IMR-90 (cell line): Measurements from ENCODE around the gene DUSP10. TPM values are rescaled to one million over a fixed set of nuclear protein-coding genes. Genes with fewer than 3 reads are reported as not detected.
A peak's percentile ranks its signal among the peaks of the same experiment; 100 is the strongest.

Experiments
- ATAC-seq: fragments of 200-7000 bp; cut with Tn5 transposase; 2 replicates; pipeline ENCODE4 v1.9.1; 2020; ENCODE audit warnings: low read depth, mild to moderate bottlenecking, moderate library complexity
- BruUV-seq: library from RNA; stranded (reverse); fragments of 400-500 nt; replicated peaks from 2 replicates; lab custom pipeline; 2021; lab: Mats Ljungman, UMichigan
- CTCF ChIA-PET: fragments of 300-600 bp; formaldehyde crosslinking; extraction: SDS; loops from one replicate; lab custom pipeline; 2021; ENCODE audit warnings: antibody characterized with exemption; lab: Yijun Ruan, JAX
- POLR2A ChIA-PET: fragments of 300-600 bp; sonication (Branson Sonifier 250); formaldehyde crosslinking; loops from one replicate; lab custom pipeline; 2022; ENCODE audit warnings: antibody characterized with exemption; ENCODE audit not compliant: unreplicated experiment; lab: Charles Lee
- DNase-seq: peaks from one replicate; pipeline ENCODE4 v3.0.0; 2013
- H2AFZ ChIP-seq: replicated peaks from 2 replicates; pipeline ENCODE3; 2013; ENCODE audit warnings: low read length, mild to moderate bottlenecking; ENCODE audit not compliant: poor library complexity
- H2AK5ac ChIP-seq: 2 replicates; pipeline ENCODE4 v1.6.1; 2013; ENCODE audit warnings: low read depth, low read length, inconsistent platforms
- H2AK9ac ChIP-seq: replicated peaks from 2 replicates; pipeline ENCODE3; 2013; ENCODE audit warnings: mild to moderate bottlenecking, low read depth, low read length, moderate library complexity; ENCODE audit not compliant: poor library complexity
- H2BK120ac ChIP-seq: 2 replicates; pipeline ENCODE4 v1.6.1; 2013; ENCODE audit warnings: low read depth, low read length, inconsistent platforms
- H2BK15ac ChIP-seq: 3 replicates; pipeline ENCODE4 v1.6.1; 2013; ENCODE audit warnings: low read depth, low read length, inconsistent platforms
- H2BK20ac ChIP-seq: 2 replicates; pipeline ENCODE4 v1.6.1; 2013; ENCODE audit warnings: low read depth, mild to moderate bottlenecking, inconsistent platforms, low read length, moderate library complexity
- H2BK5ac ChIP-seq: 2 replicates; pipeline ENCODE4 v1.6.1; 2013; ENCODE audit warnings: mild to moderate bottlenecking, low read depth, low read length, inconsistent platforms; ENCODE audit not compliant: poor library complexity, severe bottlenecking
- H3K14ac ChIP-seq: replicated peaks from 2 replicates; pipeline ENCODE4 v1.6.1; 2013; ENCODE audit warnings: low read depth, low read length, inconsistent platforms
- H3K18ac ChIP-seq: 2 replicates; pipeline ENCODE4 v1.6.1; 2013; ENCODE audit warnings: low read depth, low read length, control low read depth
- H3K23ac ChIP-seq: 2 replicates; pipeline ENCODE4 v1.6.1; 2013; ENCODE audit warnings: low read depth, low read length, inconsistent platforms
- H3K27ac ChIP-seq: 2 replicates; pipeline ENCODE4 v1.5.1; 2013; ENCODE audit warnings: mild to moderate bottlenecking, control low read depth, low read length; ENCODE audit not compliant: insufficient read depth
- H3K27me3 ChIP-seq: 2 replicates; pipeline ENCODE4 v1.6.1; 2013; ENCODE audit warnings: low read length; ENCODE audit not compliant: control insufficient read depth, insufficient read depth
- H3K36me3 ChIP-seq: 2 replicates; pipeline ENCODE4 v1.6.1; 2013; ENCODE audit warnings: low read length, mixed read lengths; ENCODE audit not compliant: control insufficient read depth, insufficient read depth
- H3K4ac ChIP-seq: 2 replicates; pipeline ENCODE4 v1.6.1; 2013; ENCODE audit warnings: low read depth, low read length, inconsistent platforms
- H3K4me1 ChIP-seq: 2 replicates; pipeline ENCODE4 v1.6.1; 2013; ENCODE audit warnings: low read length, mixed read lengths; ENCODE audit not compliant: control insufficient read depth, insufficient read depth
- H3K4me2 ChIP-seq: 2 replicates; pipeline ENCODE4 v1.6.1; 2013; ENCODE audit warnings: low read depth, mild to moderate bottlenecking, control low read depth, low read length, moderate library complexity
- H3K4me3 ChIP-seq: 2 replicates; pipeline ENCODE4 v1.5.1; 2013; ENCODE audit warnings: low read depth, mild to moderate bottlenecking, control low read depth, low read length, moderate library complexity; ENCODE audit not compliant: insufficient read depth
- H3K56ac ChIP-seq: 2 replicates; pipeline ENCODE4 v1.6.1; 2013; ENCODE audit warnings: low read length, inconsistent platforms; ENCODE audit not compliant: insufficient read depth; ENCODE audit errors: extremely low read depth
- H3K79me1 ChIP-seq, 2 experiments: 2 replicates each; pipeline ENCODE4 v1.6.1; 2013; ENCODE audit warnings: low read length in 2 of 2, inconsistent platforms in 1 of 2, low read depth in 1 of 2
- H3K9ac ChIP-seq: 2 replicates; pipeline ENCODE4 v1.6.1; 2013; ENCODE audit warnings: low read depth, low read length, control low read depth
- H3K9me1 ChIP-seq: 2 replicates; pipeline ENCODE4 v1.6.1; 2013; ENCODE audit warnings: low read length, inconsistent platforms; ENCODE audit not compliant: insufficient read depth
- H3K9me3 ChIP-seq: 2 replicates; pipeline ENCODE4 v1.6.1; 2013; ENCODE audit warnings: low read length; ENCODE audit not compliant: control insufficient read depth, insufficient read depth
- H4K20me1 ChIP-seq: 2 replicates; pipeline ENCODE4 v1.6.1; 2013; ENCODE audit warnings: low read length, inconsistent platforms; ENCODE audit not compliant: insufficient read depth
- H4K5ac ChIP-seq: 2 replicates; pipeline ENCODE4 v1.6.1; 2013; ENCODE audit warnings: mild to moderate bottlenecking, low read depth, low read length, control low read depth
- H4K8ac ChIP-seq, 2 experiments: 2 replicates each; pipeline ENCODE4 v1.6.1; 2013; ENCODE audit warnings: low read depth in 2 of 2, low read length in 2 of 2, control low read depth in 1 of 2, inconsistent platforms in 1 of 2
- H4K91ac ChIP-seq: 2 replicates; pipeline ENCODE4 v1.6.1; 2013; ENCODE audit warnings: low read depth, low read length, inconsistent platforms; ENCODE audit not compliant: insufficient read depth
- CTCF ChIP-seq: conservative IDR thresholded peaks from 2 replicates; pipeline ENCODE4 v1.5.1; 2012; ENCODE audit warnings: mild to moderate bottlenecking, low read depth, low read length, improper control_type of control experiment
- MXI1 ChIP-seq: IDR thresholded peaks from 2 replicates; pipeline ENCODE4 v1.6.1; 2012; ENCODE audit warnings: low read depth, mild to moderate bottlenecking, low read length, moderate library complexity, borderline replicate concordance
- RAD21 ChIP-seq: IDR thresholded peaks from 2 replicates; pipeline ENCODE4 v1.6.1; 2012; ENCODE audit warnings: low read length, improper control_type of control experiment
- WGBS, 2 experiments: methylation state at CpG; one replicate each; pipeline versions ENCODE4 v1.1.5 to v1.1.7; 2013; ENCODE audit warnings: missing lambda C conversion rate in 2 of 2; ENCODE audit not compliant: insufficient read length in 1 of 2; ENCODE audit errors: extremely low coverage in 2 of 2; 5-methylcytosine and 5-hydroxymethylcytosine counted together
- dilution Hi-C: fragments of 300-500 bp; cut with HindIII; formaldehyde crosslinking; loops from one replicate; pipeline ENCODE4 v1.14.3; 2018; ENCODE audit warnings: low sequenced_read_pairs; ENCODE audit not compliant: unreplicated experiment
- in situ Hi-C: fragments of 300-500 bp; cut with MboI; formaldehyde crosslinking; loops from 3 replicates; pipeline ENCODE4 v1.14.3; 2019; ENCODE audit warnings: low sequenced_read_pairs, inconsistent platforms, mixed read lengths
- intact Hi-C: fragments of 100-400 bp; cut with micrococcal nuclease; formaldehyde crosslinking; loops from 2 replicates; pipeline ENCODE4 v1.10.0; 2022
- polyA plus RNA-seq, 3 experiments: library from polyadenylated mRNA; depleted of rRNA; stranded (reverse); fragments of >200 nt; gene quantifications; 2 replicates each; pipeline ENCODE4 v1.2.3, GENCODE V29; 2012; ENCODE audit warnings: low replicate concordance in 1 of 3
- total RNA-seq: library from RNA; depleted of rRNA; stranded (reverse); fragments of >200 nt; gene quantifications from 2 replicates; pipeline ENCODE4 v1.2.3, GENCODE V29; 2012

The DUSP10 gene
- total and polyA plus RNA-seq, 2 of the 4 experiments (the other 2 are of a cell fraction): 41.7 to 59.1 TPM

DNA sequence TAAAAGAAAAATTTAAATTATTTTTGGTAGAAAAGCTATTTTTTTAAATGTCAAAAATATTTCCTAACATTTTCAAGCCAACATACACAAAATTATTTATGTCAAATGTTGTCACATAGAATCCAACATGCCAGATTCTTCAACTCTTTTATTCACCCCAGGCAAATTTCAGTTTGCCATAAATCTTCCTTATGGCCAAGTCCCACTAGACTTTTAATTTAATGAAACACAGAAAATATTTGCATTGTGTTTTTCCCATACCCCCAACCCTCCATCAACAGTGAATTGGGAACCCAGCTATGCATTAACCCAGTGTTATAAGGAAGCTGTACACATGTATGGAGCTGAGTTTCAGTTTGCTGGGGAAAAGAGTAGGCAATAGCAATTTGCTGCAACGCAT lies 41.4 kb downstream of the DUSP10 start:
- Histone ChIP-seq H4K20me1 (no peaks in the 10 kb centered on the region), H3K27me3 (no peaks in the 10 kb centered on the region), H3K4me3 (no peak overlapping the region), H3K23ac (no peak overlapping the region), H4K5ac (no peak overlapping the region; the same call in 1 of the 2 replicates), H3K27ac (no peak overlapping the region), H3K4ac (no peak overlapping the region), H3K9ac (no peak overlapping the region), H3K18ac (no peak overlapping the region), H3K56ac (no peak overlapping the region), H3K9me3 (no peaks in the 10 kb centered on the region), H2AFZ (no peak overlapping the region), H2BK120ac (no peak overlapping the region), H4K8ac (no peak overlapping the region), H2AK5ac (no peak overlapping the region), H3K4me2 (no peak overlapping the region), H3K14ac (no peak overlapping the region), H3K79me1 (peaks cover 20 to 49% of the 10 kb centered on the region in 2 experiments), H2AK9ac (no peak overlapping the region), H3K9me1 (peaks cover 14% of the 10 kb centered on the region), H3K4me1 (peaks cover 19% of the 10 kb centered on the region), H2BK5ac (peak overlapping the region; percentile 10), H2BK15ac (no peak overlapping the region), H2BK20ac (no peak overlapping the region), H4K91ac (no peak overlapping the region), H3K36me3 (peaks cover 33% of the 10 kb centered on the region)
- BruUV-seq: no TSS peak
- ChIA-PET CTCF (interaction anchor here (0.7 to 2.4 kb wide), 2 partner anchors 222 to 289 kb away, joined by 10 to 12 read pairs; no protein-coding TSS in a partner anchor), POLR2A (interaction anchor here (0.6 kb wide), 1 partner anchor 283 kb away, joined by 3 read pairs; no protein-coding TSS in a partner anchor)
- dilution Hi-C loops (no loop called here), intact Hi-C loops (no loop called here), in situ Hi-C loops (no loop called here)
- DNase-seq (no peak), ATAC-seq (no peak)
- no CpG with 5 or more reads among the region's 1 CpG for whole genome bisulfite sequencing, 2 experiments
- TF ChIP-seq CTCF: no peak
- TF ChIP-seq RAD21: no peak
- no peak for TF ChIP-seq MXI1
